Measurements from ENCODE around the gene NEDD4.
A peak's percentile ranks its signal among the peaks of the same experiment; 100 is the strongest.
"Not testable (repeated sequence)": the region's sequence is repeated elsewhere in the genome, so short reads cannot be mapped to it uniquely, and the experiment has no call there.

Gene NEDD4

DNA sequence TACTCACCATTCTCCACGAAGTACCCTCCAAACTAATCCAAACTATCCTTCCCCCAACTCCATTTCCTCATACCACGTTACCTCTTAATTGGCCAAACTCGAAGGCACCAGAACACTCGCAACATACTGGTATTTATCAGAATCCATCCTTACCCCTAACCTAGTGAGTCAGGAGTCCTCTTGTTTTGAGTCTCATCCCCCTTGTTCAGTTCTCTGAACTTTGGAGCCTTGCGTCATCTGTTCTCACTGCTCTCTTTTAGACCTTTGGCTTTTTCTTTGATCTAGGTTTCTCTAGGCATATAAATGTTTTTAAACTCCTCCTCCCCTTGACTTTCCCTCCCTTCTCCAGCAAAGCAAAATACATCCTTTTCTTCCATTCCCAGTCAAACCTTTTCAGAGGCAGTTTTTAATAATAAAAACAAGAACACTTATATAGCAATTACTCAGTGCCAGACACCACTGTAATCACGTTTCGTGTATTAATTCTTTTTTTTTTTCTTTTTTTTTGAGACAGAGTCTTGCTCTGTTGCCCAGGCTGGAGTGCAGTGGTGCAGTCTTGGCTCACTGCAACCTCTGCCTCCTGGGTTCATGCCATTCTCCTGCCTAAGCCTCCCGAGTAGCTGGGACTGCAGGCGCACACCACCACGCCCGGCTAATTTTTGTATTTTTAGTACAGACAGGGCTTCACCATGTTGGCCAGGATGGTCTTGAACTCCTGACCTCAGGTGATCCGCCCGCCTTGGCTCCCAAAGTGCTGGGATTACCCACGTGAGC, 40.7 kb downstream of the NEDD4 start:
- DNase-seq: not testable (repeated sequence)

DNA sequence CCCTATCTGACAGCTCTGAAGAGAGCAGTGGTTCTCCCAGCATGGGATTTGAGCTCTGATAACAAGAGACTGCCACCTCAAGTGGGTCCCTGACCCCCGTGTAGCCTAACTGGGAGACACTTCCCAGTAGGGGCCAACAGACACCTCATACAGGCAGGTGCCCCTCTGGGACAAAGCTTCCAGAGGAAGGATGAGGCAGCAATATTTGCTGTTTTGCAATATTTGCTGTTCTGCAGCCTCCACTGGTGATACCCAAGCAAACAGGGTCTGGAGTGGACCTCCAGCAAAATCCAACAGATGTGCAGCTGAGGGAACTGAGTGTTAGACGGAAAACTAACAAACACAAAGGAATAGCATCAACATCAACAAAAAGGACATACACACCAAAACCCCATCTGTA, 48.8 kb downstream of the NEDD4 start:
- DNase-seq: not testable (repeated sequence)

DNA sequence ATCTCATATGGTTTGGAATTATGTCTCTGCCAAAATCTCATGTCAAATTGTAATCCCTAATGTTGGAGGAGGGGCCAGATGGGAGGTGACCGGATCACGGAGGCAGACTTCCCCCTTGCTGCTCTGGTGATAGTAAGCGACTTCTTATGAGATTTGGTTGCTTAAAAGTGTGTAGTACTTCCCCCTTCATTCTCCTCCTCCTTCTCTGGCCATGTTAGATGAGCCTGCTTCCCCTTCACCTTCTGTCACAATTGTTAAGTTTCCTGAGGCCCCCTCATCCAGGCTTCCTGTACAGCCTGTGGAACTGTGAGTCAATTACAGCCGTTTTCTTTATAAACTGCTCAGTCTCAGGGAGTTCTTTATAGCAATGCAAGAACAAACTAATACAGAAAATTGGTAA, 51.1 kb downstream of the NEDD4 start:
- DNase-seq: no peak

DNA sequence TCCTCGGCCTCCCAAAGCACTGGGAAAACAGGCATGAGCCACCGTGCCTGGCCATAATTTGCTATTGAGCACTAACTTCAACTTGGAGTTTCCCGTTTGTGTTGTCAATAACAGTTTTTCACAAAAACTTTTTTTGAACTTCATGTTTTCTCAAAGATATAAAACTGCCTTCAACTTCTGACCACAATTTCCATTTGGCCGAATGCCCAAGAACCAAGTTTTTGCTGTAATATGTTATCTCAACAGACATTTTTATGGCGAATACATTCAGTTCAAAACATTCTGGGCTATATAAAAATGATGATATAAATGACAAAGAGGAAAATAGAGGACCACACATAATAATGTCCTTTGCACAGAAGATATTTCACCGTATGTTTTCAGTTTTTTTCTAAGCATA, 56.4 kb downstream of the NEDD4 start:
- no peak for DNase-seq

DNA sequence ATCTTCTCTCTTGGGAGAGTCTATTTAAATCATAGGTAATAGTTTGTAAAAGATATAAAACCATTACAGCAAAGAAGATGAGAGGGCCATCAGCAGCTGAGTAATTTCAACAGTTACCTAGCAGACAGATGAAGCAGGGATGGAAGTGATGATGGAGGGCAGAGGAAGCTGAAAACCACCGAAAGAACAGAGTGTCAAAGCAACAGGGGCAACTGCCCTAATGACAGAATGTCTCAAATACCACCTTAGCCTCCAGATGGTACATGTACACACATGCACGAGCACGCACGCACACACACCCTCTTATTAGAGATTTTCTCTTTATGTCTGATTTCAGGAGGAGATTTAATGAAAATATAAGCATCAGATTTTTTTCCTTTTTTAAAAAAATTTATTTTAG, 64.5 kb downstream of the NEDD4 start:
- DNase-seq: no peak

GRCh38 chr15:55921744-55922143, 71.7 kb downstream of the NEDD4 start:
- no peak for DNase-seq

GRCh38 chr15:55917881-55918296, 75.5 kb downstream of the NEDD4 start:
- peak; percentile 72 to 83 for DNase-seq

- peak in 1 of 2 experiments; percentile 5 for DNase-seq
Observed at GRCh38 chr15:55916666-55917409, 76.6 kb downstream of the NEDD4 start.

DNA sequence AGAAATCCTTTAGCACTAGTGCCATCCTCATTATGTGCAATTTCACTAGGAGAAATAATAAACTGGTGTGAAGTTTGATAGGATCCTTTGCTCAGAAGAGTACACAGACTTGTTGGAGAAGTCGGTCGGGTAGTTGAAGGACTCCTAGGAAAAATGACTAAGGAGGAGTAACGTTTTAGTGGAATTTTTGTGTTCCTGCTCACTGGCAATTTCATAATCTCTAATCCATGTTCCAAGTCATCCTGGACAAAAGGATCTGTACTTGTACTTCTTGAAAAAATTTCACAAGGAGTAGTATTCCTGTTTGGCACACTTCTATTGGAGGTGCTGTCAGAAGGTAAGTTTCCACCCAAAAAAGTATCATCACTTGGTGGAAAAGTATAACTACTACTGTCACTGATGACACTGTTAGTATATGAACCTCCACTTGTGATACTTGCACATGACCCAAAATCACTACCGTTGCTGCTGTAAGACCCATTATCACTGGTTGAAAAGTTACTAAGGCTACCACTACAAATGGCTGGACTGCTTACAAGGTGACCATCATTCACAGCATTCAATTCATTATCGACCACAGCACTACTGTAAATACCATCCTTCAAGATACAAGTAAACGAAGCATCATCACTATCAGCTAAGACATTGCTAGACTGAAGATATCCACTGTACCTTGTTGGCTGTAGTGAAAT, 77.4 kb downstream of the NEDD4 start:
- DNase-seq: no peak

DNA sequence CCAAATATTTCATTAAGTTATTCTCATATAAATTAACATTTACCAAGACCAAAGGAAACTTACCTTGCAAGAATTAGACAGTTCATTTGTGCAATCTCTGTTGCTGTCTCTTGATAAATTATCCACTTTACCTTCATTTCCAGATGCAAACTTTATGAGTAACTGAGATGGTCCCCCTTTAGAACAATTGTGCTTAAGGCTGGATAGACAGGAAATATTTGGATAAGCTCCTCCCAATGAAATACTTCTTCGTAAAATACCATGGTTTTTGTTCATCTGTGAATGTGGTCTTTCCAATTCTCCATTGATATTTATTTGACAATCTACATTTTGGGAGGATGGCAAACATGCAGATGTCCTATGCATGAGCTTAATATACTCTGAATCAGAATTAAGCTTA, 78.2 kb downstream of the NEDD4 start:
- DNase-seq: no peak

DNA sequence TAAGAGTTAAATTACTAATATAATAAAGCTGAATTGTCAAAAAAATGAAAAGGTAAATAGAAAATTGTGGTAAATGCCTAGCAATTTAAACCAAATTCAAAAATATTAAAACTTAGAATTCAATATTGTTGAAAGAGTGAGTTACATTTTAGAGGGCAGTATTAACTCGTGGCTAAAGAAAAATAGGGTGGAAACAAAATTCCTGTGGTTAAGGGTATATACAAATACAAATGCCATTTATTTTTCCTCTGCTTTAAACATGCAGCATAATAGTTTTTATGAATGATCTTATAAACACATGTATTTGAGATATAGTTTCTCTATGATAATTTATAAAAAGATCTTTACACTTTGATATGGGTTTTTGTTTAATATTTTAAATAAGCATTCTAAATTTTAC, 79.0 kb downstream of the NEDD4 start:
- no peak for DNase-seq

DNA sequence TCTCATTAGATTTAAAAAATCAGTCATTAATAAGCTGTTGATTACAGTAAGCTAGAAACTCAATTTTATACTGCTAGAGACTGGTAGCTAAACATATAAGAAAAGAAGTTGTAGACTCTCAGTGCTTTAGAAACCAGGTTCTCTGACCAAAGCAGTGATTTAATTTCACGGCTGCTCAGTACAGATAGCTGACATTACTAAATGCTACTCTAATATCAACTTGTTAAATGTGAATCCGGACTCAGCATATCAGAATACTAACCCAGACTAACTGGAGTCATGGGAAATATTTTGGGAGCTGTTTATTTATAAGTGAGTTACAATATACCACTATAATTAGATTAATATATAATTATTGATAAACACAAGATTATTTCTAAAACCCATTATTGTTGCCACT, 80.4 kb downstream of the NEDD4 start:
- DNase-seq: no peak

- DNase-seq: no peak
Observed at GRCh38 chr15:55909036-55909811, 84.2 kb downstream of the NEDD4 start.

DNA sequence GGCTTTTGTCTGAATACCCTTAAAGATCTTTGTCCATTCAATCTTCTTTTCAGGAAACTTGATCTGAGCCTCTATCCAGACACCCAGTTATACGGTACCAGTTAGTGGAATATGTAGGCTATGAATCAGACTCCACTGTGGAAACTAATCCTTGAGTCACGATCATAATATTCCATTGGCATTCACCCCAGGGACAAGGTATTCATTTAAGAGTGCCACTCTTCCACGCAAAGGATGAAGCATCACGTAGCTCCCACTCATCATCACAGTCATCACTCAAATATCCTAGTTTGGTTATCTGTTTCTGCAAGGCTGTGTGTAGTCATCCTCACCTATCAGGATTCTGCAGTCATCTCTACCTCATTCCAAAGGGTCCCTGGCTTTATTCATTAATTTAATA, 85.6 kb downstream of the NEDD4 start:
- no peak for DNase-seq

GRCh38 chr15:55902981-55903380, 90.4 kb downstream of the NEDD4 start:
- no peak for DNase-seq

GRCh38 chr15:55900019-55900418, 93.4 kb downstream of the NEDD4 start:
- DNase-seq: no peak

- DNase-seq: no peak
Observed at GRCh38 chr15:55899537-55899936, 93.9 kb downstream of the NEDD4 start.

DNA sequence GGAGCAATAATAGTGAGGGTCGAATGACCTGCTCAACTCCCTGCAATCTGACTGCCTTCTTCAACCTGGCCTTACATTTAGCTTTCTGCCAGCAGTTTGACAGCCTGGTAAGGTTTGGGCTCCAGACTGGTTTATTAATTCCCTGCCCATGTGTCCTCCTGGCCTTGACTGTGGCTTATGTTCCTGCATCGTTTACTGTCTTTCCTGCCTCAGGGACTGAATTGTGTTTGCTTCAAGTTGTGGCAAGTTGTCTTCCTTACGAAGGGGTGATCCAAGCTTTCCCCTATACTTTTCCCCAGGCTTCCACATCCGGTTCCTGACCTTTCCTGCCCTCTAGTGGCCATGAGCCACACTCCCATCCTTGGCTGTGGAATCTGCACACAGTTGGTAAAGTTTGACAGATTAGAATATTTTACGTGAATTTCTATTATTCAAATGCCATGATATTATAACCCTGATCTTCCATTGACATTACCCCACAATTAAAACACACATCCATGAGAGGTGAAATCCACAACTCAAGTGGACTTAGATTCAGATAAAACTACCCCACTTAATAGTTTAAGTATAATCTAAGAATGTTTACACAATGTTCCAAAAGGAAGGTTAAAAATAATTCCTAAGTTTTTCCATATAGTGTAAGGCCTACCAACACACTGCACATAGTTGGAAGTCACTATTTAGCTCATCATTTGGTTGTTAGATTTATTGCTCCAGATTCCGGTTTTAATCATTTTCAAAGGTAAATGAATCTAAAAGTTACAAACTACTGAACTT, 95.7 kb downstream of the NEDD4 start:
- peak; percentile 20 to 69 for DNase-seq

GRCh38 chr15:55894399-55894965, 98.9 kb downstream of the NEDD4 start:
- no peak for DNase-seq

GRCh38 chr15:55893852-55894251, 99.6 kb downstream of the NEDD4 start:
- no peak for DNase-seq

GRCh38 chr15:55891196-55891595, 102.2 kb downstream of the NEDD4 start:
- no peak for DNase-seq

DNA sequence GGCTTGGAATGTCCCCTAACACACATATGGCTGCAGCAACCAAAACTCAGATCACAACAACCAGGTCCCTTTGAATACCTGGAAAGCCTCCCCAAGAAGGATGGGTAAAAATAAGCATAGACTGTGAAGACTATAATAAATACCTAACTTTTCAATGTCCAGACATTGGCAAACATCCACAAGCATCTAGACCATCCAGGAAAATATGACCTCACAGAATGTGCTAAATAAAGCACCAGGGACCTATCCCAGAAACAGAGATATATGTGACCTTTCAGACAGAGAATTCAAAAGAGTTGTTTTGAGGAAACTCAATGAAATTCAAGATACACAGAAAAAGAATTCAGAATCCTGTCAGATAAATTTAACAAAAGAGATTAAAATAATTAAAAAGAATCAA, 109.2 kb downstream of the NEDD4 start:
- no peak for DNase-seq
